B cell (primary cell): ENCODE measurements around the gene TBPL2. TPM values are rescaled to one million over a fixed set of nuclear protein-coding genes. Genes with fewer than 3 reads are reported as not detected.

Experiments
- ATAC-seq: fragments of 200-7000 bp; cut with Tn5 transposase; one replicate; pipeline ENCODE4 v1.10.0; 2021; ENCODE audit warnings: low read depth, mild to moderate bottlenecking, moderate number of reproducible peaks, moderate library complexity
- CTCF ChIA-PET: fragments of 350-600 bp; sonication (Branson Sonifier 250); formaldehyde crosslinking; loops from one replicate; lab custom pipeline; 2021; ENCODE audit warnings: antibody characterized with exemption, inconsistent platforms; lab: Charles Lee
- POLR2A ChIA-PET: fragments of 350-600 bp; sonication (Branson Sonifier 250); formaldehyde crosslinking; loops from one replicate; lab custom pipeline; 2021; ENCODE audit warnings: antibody characterized with exemption; lab: Charles Lee
- DNase-seq: peaks from one replicate; pipeline ENCODE4 v3.0.0; 2013
- H2AFZ ChIP-seq: 2 replicates; pipeline ENCODE4 v1.6.1; 2012; ENCODE audit warnings: mild to moderate bottlenecking, low read depth, low read length; ENCODE audit not compliant: insufficient read depth, poor library complexity, severe bottlenecking
- H3K27ac ChIP-seq, 2 donors: 1 replicate in 1 of 2; 2 replicates in 1 of 2; pipeline ENCODE4 v1.5.1; 2012 to 2013; ENCODE audit warnings: low read length in 2 of 2, mild to moderate bottlenecking in 2 of 2, moderate library complexity in 1 of 2
- H3K27me3 ChIP-seq, 4 experiments: fragments of 200-600 bp in 1 of 4; sonication (generic) in 1 of 4; replicated peaks in 1 of 4; 1 replicate in 2 of 4; 2 replicates in 2 of 4; pipeline versions ENCODE4 v1.6.1 to v1.7.0; 2013 to 2016; ENCODE audit warnings: low read length in 3 of 4, mild to moderate bottlenecking in 2 of 4, mixed read lengths in 1 of 4, moderate library complexity in 1 of 4; ENCODE audit not compliant: insufficient read depth in 4 of 4, control insufficient read depth in 3 of 4; ENCODE audit errors: control extremely low read depth in 1 of 4
- H3K36me3 ChIP-seq, 2 experiments: replicated peaks in 1 of 2; 1 replicate in 1 of 2; 2 replicates in 1 of 2; pipeline versions ENCODE4 v1.6.1 to v1.7.1; 2013; ENCODE audit warnings: low read length in 1 of 2; ENCODE audit not compliant: insufficient read depth in 2 of 2, control insufficient read depth in 1 of 2; ENCODE audit errors: control extremely low read depth in 1 of 2, extremely low read depth in 1 of 2
- H3K4me1 ChIP-seq, 2 donors: fragments of 200-600 bp in 1 of 2; sonication (generic) in 1 of 2; 1 replicate in 1 of 2; 2 replicates in 1 of 2; pipeline versions ENCODE4 v1.5.1 to v1.6.1; 2013 to 2017; ENCODE audit warnings: low read length in 2 of 2; ENCODE audit not compliant: control insufficient read depth in 2 of 2, insufficient read depth in 2 of 2
- H3K4me2 ChIP-seq: replicated peaks from 2 replicates; pipeline ENCODE3; 2012; ENCODE audit warnings: mild to moderate bottlenecking, low read depth, low read length; ENCODE audit not compliant: poor library complexity, severe bottlenecking
- H3K4me3 ChIP-seq, 5 experiments: fragments of 200-600 bp in 1 of 5; sonication (generic) in 1 of 5; 1 replicate in 3 of 5; 2 replicates in 2 of 5; pipeline versions ENCODE4 v1.5.1 to v1.7.0; 2011 to 2016; ENCODE audit warnings: low read length in 4 of 5, mild to moderate bottlenecking in 4 of 5, low read depth in 2 of 5, control low read depth in 1 of 5, moderate library complexity in 1 of 5; ENCODE audit not compliant: insufficient read depth in 1 of 5; ENCODE audit errors: control extremely low read depth in 1 of 5, extremely low read depth in 1 of 5
- H3K79me2 ChIP-seq: fragments of 200-600 bp; sonication (generic); one replicate; pipeline ENCODE4 v1.6.0; 2016; ENCODE audit warnings: low read length; ENCODE audit not compliant: control insufficient read depth, insufficient read depth
- H3K9ac ChIP-seq: fragments of 200-600 bp; sonication (generic); 2 replicates; pipeline ENCODE4 v1.6.1; 2017; ENCODE audit warnings: mild to moderate bottlenecking, low read length, moderate library complexity
- H3K9me3 ChIP-seq, 3 donors: one replicate each; pipeline versions ENCODE4 v1.6.1 to v1.7.1; 2013; ENCODE audit warnings: low read length in 2 of 3; ENCODE audit not compliant: control insufficient read depth in 2 of 3, insufficient read depth in 1 of 3; ENCODE audit errors: control extremely low read depth in 1 of 3
- H4K20me1 ChIP-seq: 2 replicates; pipeline ENCODE4 v1.6.0; 2012; ENCODE audit warnings: mild to moderate bottlenecking, low read length; ENCODE audit not compliant: insufficient read depth, control insufficient read depth, poor library complexity, severe bottlenecking
- H3K27ac Mint-ChIP-seq: one replicate; pipeline ENCODE4 v1.8.0; 2021; ENCODE audit warnings: mixed read lengths
- H3K27me3 Mint-ChIP-seq: one replicate; pipeline ENCODE4 v1.8.0; 2021; ENCODE audit warnings: mixed read lengths
- H3K4me1 Mint-ChIP-seq: one replicate; pipeline ENCODE4 v1.8.0; 2021; ENCODE audit warnings: mixed read lengths
- H3K4me3 Mint-ChIP-seq: one replicate; pipeline ENCODE4 v1.8.0; 2021; ENCODE audit warnings: mixed read lengths
- H3K9me3 Mint-ChIP-seq: one replicate; pipeline ENCODE4 v1.8.0; 2022; ENCODE audit warnings: mixed read lengths; ENCODE audit not compliant: insufficient read depth
- CTCF ChIP-seq: fragments of 200-600 bp; IDR thresholded peaks from one replicate; pipeline ENCODE4 v1.8.0; 2022; ENCODE audit warnings: antibody characterized with exemption, mild to moderate bottlenecking
- EZH2 ChIP-seq: IDR thresholded peaks from 2 replicates; pipeline ENCODE4 v1.6.1; 2012; ENCODE audit warnings: borderline replicate concordance, low read depth, mild to moderate bottlenecking, moderate library complexity, low read length; ENCODE audit not compliant: insufficient read depth, poor library complexity, severe bottlenecking
- WGBS: methylation state at CpG from one replicate; pipeline ENCODE4 v1.1.5; 2013; ENCODE audit warnings: missing lambda C conversion rate; ENCODE audit not compliant: insufficient coverage; 5-methylcytosine and 5-hydroxymethylcytosine counted together
- intact Hi-C: fragments of 100-400 bp; cut with micrococcal nuclease; formaldehyde crosslinking; loops from one replicate; pipeline ENCODE4 v1.10.0; 2022
- polyA plus RNA-seq: library from polyadenylated mRNA; depleted of rRNA; stranded (reverse); fragments of >200 nt; gene quantifications from 2 replicates; pipeline ENCODE4 v1.2.3, GENCODE V29; 2012
- total RNA-seq, 2 donors: library from RNA; stranded (reverse); fragments of 120-200 nt in 1 of 2; gene quantifications; 1 replicate in 1 of 2; 2 replicates in 1 of 2; pipeline versions ENCODE4 v1.2.3 to v1.2.4, GENCODE V29; 2013 to 2022

TBPL2 gene
- total and polyA plus RNA-seq, 2 donors (not counting 1 experiment from before 2014, with no cell fraction given) = not detected

GRCh38 chr14:55441286-55441685 is 870 bp upstream of the TBPL2 start:
- no peak for DNase-seq
- ChIA-PET CTCF (interaction anchor here (1.6 to 2.5 kb wide), 2 partner anchors 10 to 1033 kb away, joined by 4 to 11 read pairs; no protein-coding TSS in a partner anchor), POLR2A (no interaction called here)
- TF ChIP-seq CTCF (no peak), EZH2 (no peak)
- 80% methylated on average over 1 of the region's 9 CpGs for WGBS
- Mint-ChIP-seq H3K4me3 (no peak overlapping the region), H3K27me3 (peaks cover 20% of the 10 kb centered on the region), H3K4me1 (no peaks in the 10 kb centered on the region), H3K27ac (no peak overlapping the region), H3K9me3 (no peaks in the 10 kb centered on the region)
- Histone ChIP-seq H2AFZ (no peak overlapping the region), H3K36me3 (no peaks in the 10 kb centered on the region), H4K20me1 (no peaks in the 10 kb centered on the region), H3K4me3 (no peak overlapping the region), H3K9me3 (peaks cover 0 to 4% (median 0%) of the 10 kb centered on the region in 3 donors), H3K27ac (no peak overlapping the region), H3K79me2 (no peaks in the 10 kb centered on the region), H3K27me3 (peaks cover 0 to 8% (median 0%) of the 10 kb centered on the region in 4 experiments), H3K4me2 (no peak overlapping the region), H3K4me1 (no peaks in the 10 kb centered on the region), H3K9ac (no peak overlapping the region)
- no peak for ATAC-seq
- intact Hi-C loops = no loop called here

GRCh38 chr14:55438066-55438683 is 2.2 kb downstream of the TBPL2 start:
- POLR2A ChIA-PET = no interaction called here
- no peak overlapping the region for H3K27ac Mint-ChIP-seq
- WGBS = 72% methylated on average over 8 of the region's 10 CpGs

More at GRCh38 chr14:55438066-55438683, 2.2 kb downstream of the TBPL2 start:
- peak; percentile 22 for DNase-seq
- no peak overlapping the region for H3K4me3 ChIP-seq
- H3K79me2 ChIP-seq = no peaks in the 10 kb centered on the region
- intact Hi-C loops = no loop called here
- H2AFZ ChIP-seq = no peak overlapping the region
- CTCF ChIA-PET = interaction anchor here (0.6 to 1.8 kb wide), 4 partner anchors 9 to 1042 kb away, joined by 3 to 6 read pairs (median 4); no protein-coding TSS in a partner anchor
- Mint-ChIP-seq H3K27me3 (peaks cover 23% of the 10 kb centered on the region), H3K4me3 (no peak overlapping the region), H3K4me1 (peaks cover 9% of the 10 kb centered on the region), H3K9me3 (no peaks in the 10 kb centered on the region)
- H3K9me3 ChIP-seq = peaks cover 0 to 4% (median 0%) of the 10 kb centered on the region in 3 donors
- H3K9ac ChIP-seq = no peak overlapping the region
- H3K36me3 ChIP-seq = no peaks in the 10 kb centered on the region
- H4K20me1 ChIP-seq = no peaks in the 10 kb centered on the region
- peaks cover 0 to 8% (median 0%) of the 10 kb centered on the region in 4 experiments for H3K27me3 ChIP-seq
- no peak overlapping the region for H3K27ac ChIP-seq
- no peak overlapping the region for H3K4me2 ChIP-seq
- peak; percentile 25 for TF ChIP-seq CTCF
- TF ChIP-seq EZH2 = no peak
- H3K4me1 ChIP-seq = peaks cover 0 to 3% of the 10 kb centered on the region in 2 donors
- no peak for ATAC-seq
